Ishikawa (cell line): ENCODE measurements around the gene KCNK10.

ENCODE experiments used
- CEBPB ChIP-seq: IDR thresholded peaks from 2 replicates; pipeline ENCODE4 v1.6.1; 2012
- EGR1 ChIP-seq: IDR thresholded peaks from 2 replicates; pipeline ENCODE4 v1.6.1; 2012
- EP300 ChIP-seq: IDR thresholded peaks from 2 replicates; pipeline ENCODE4 v1.6.1; 2012; ENCODE audit warnings: borderline replicate concordance
- FOXM1 ChIP-seq: IDR thresholded peaks from 2 replicates; pipeline ENCODE4 v1.6.1; 2012; ENCODE audit warnings: low read depth, borderline replicate concordance
- TAF1 ChIP-seq: IDR thresholded peaks from 2 replicates; pipeline ENCODE4 v1.6.1; 2012; ENCODE audit warnings: low read depth, mild to moderate bottlenecking
- TCF12 ChIP-seq: IDR thresholded peaks from 2 replicates; pipeline ENCODE4 v1.6.1; 2012; ENCODE audit warnings: low read depth
- TF ChIP-seq, protein P1 (sequence below): IDR thresholded peaks from 2 replicates; pipeline ENCODE4 v1.6.1; 2012; ENCODE audit warnings: low read depth, mild to moderate bottlenecking
- TF ChIP-seq, protein P2 (sequence below): IDR thresholded peaks from 2 replicates; pipeline ENCODE4 v1.6.1; 2012

DNA sequence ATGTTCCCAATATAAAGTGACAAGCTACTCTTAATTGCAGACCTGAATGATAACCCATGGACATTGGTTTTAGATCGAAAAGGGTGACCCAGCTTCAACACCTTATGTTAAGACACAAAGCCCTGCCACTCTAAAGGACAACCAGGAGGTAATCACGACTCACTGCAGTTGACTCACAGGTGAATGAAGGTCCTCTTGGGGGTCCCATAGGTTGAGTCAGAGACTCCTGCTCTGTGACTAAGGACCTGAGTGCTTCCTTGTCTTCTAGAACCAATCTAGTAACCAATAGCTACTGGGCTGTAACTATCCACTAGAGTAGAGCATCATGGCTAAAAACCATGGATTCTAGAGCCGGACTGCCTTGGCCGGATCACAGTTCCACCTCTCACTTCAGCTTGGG is 73.8 kb downstream of the KCNK10 start:
- no peak for TF ChIP-seq EGR1
- TF ChIP-seq EP300 = no peak
- TF ChIP-seq, protein P1, sequence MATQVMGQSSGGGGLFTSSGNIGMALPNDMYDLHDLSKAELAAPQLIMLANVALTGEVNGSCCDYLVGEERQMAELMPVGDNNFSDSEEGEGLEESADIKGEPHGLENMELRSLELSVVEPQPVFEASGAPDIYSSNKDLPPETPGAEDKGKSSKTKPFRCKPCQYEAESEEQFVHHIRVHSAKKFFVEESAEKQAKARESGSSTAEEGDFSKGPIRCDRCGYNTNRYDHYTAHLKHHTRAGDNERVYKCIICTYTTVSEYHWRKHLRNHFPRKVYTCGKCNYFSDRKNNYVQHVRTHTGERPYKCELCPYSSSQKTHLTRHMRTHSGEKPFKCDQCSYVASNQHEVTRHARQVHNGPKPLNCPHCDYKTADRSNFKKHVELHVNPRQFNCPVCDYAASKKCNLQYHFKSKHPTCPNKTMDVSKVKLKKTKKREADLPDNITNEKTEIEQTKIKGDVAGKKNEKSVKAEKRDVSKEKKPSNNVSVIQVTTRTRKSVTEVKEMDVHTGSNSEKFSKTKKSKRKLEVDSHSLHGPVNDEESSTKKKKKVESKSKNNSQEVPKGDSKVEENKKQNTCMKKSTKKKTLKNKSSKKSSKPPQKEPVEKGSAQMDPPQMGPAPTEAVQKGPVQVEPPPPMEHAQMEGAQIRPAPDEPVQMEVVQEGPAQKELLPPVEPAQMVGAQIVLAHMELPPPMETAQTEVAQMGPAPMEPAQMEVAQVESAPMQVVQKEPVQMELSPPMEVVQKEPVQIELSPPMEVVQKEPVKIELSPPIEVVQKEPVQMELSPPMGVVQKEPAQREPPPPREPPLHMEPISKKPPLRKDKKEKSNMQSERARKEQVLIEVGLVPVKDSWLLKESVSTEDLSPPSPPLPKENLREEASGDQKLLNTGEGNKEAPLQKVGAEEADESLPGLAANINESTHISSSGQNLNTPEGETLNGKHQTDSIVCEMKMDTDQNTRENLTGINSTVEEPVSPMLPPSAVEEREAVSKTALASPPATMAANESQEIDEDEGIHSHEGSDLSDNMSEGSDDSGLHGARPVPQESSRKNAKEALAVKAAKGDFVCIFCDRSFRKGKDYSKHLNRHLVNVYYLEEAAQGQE = no peak
- no peak for TF ChIP-seq CEBPB
- TF ChIP-seq TAF1 = no peak
- no peak for TF ChIP-seq TCF12
- TF ChIP-seq, protein P2, sequence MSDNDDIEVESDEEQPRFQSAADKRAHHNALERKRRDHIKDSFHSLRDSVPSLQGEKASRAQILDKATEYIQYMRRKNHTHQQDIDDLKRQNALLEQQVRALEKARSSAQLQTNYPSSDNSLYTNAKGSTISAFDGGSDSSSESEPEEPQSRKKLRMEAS = no peak
- no peak for TF ChIP-seq FOXM1
